Panc1 (cell line): ENCODE results near the gene TNRC6B. TPM values are rescaled to one million over a fixed set of nuclear protein-coding genes. Genes with fewer than 3 reads are reported as not detected.

Source experiments
- ATAC-seq: fragments of 200-7000 bp; cut with Tn5 transposase; 2 replicates; pipeline ENCODE4 v1.9.1; 2020; ENCODE audit warnings: mild to moderate bottlenecking, moderate library complexity
- BruUV-seq: library from RNA; stranded (reverse); fragments of 400-500 nt; replicated peaks from 2 replicates; lab custom pipeline; 2021; lab: Mats Ljungman, UMichigan
- CTCF ChIA-PET: fragments of 300-600 bp; sonication (Branson Sonifier 250); formaldehyde crosslinking; loops from one replicate; lab custom pipeline; 2022; ENCODE audit warnings: antibody characterized with exemption; lab: Charles Lee
- POLR2A ChIA-PET: fragments of 300-600 bp; sonication (Branson Sonifier 250); formaldehyde crosslinking; loops from one replicate; lab custom pipeline; 2022; ENCODE audit warnings: antibody characterized with exemption; lab: Charles Lee
- DNase-seq: peaks from one replicate; pipeline ENCODE4 v3.0.0-alpha.2; 2010; ENCODE audit warnings: low read depth, low spot score
- H3K27ac ChIP-seq: 2 replicates; pipeline ENCODE4 v1.5.1; 2011; ENCODE audit warnings: mild to moderate bottlenecking, low read length, inconsistent platforms
- H3K27me3 ChIP-seq: fragments of 200-500 bp; sonication (Bioruptor generic); 2 replicates; pipeline ENCODE4 v1.6.0; 2014; ENCODE audit warnings: low read length, inconsistent platforms; ENCODE audit not compliant: control insufficient read depth, insufficient read depth
- H3K36me3 ChIP-seq: fragments of 200-500 bp; sonication (Bioruptor generic); 2 replicates; pipeline ENCODE4 v1.5.1; 2014; ENCODE audit warnings: inconsistent platforms, mild to moderate bottlenecking, low read length, moderate library complexity; ENCODE audit not compliant: control insufficient read depth, insufficient read depth
- H3K4me1 ChIP-seq: 2 replicates; pipeline ENCODE4 v1.5.1; 2011; ENCODE audit warnings: inconsistent platforms, mild to moderate bottlenecking, low read length, moderate library complexity; ENCODE audit not compliant: control insufficient read depth, insufficient read depth
- H3K4me3 ChIP-seq, 2 experiments: 2 replicates each; pipeline ENCODE4 v1.5.1; 2011 to 2012; ENCODE audit warnings: low read depth in 2 of 2, low read length in 2 of 2, mild to moderate bottlenecking in 2 of 2, inconsistent platforms in 1 of 2, moderate library complexity in 1 of 2
- H3K9me3 ChIP-seq: fragments of 200-500 bp; sonication (Bioruptor generic); 2 replicates; pipeline ENCODE4 v1.5.1; 2014; ENCODE audit warnings: low read depth, mild to moderate bottlenecking, inconsistent platforms, low read length, moderate library complexity; ENCODE audit not compliant: control insufficient read depth, insufficient read depth
- CTCF ChIP-seq: fragments of 450-650 bp; IDR thresholded peaks from 2 replicates; pipeline ENCODE4 v1.5.1; 2017; ENCODE audit warnings: mild to moderate bottlenecking
- REST ChIP-seq, 2 experiments: IDR thresholded peaks; 2 replicates each; pipeline ENCODE4 v1.6.1; 2011 to 2012; ENCODE audit warnings: low read depth in 2 of 2, control low read depth in 1 of 2, low read length in 1 of 2, mild to moderate bottlenecking in 1 of 2, moderate library complexity in 1 of 2; ENCODE audit not compliant: insufficient read depth in 1 of 2
- SIN3A ChIP-seq: IDR thresholded peaks from 2 replicates; pipeline ENCODE4 v1.6.1; 2012; ENCODE audit warnings: low read depth, mild to moderate bottlenecking, low read length, moderate library complexity, borderline replicate concordance; ENCODE audit not compliant: insufficient read depth
- in situ Hi-C: cut with HindIII; loops from 2 replicates; pipeline ENCODE4 v1.10.0; 2016; ENCODE audit warnings: low sequenced_read_pairs, low pct_unique_long_range_greater_than_20kb
- intact Hi-C: fragments of 100-400 bp; cut with micrococcal nuclease; formaldehyde crosslinking; loops from one replicate; pipeline ENCODE4 v1.10.0; 2022; ENCODE audit not compliant: unreplicated experiment
- total RNA-seq: library from RNA; stranded (reverse); gene quantifications from one replicate; pipeline ENCODE4 v1.2.1, GENCODE V29; 2021; ENCODE audit not compliant: unreplicated experiment

TNRC6B gene
- total RNA-seq, 1 experiment from 2014 or later = 30.7 TPM

- peaks cover 6% of the 10 kb centered on the region for H3K4me1 ChIP-seq
- H3K9me3 ChIP-seq = no peaks in the 10 kb centered on the region
- H3K27ac ChIP-seq = no peak overlapping the region
- TF ChIP-seq REST (IDR thresholded peaks at IDR 0.05; ENCODE audit: insufficient read depth in 1 of 2, low read depth in 2 of 2, low read length in 1 of 2) (no peak), CTCF (no peak)
- no peak overlapping the region for H3K4me3 ChIP-seq
- intact Hi-C loops = no loop called here
- DNase-seq (no peak), ATAC-seq (no peak)
- no peaks in the 10 kb centered on the region for H3K27me3 ChIP-seq
- ChIA-PET POLR2A (no interaction called here), CTCF (interaction anchor here (0.7 kb wide), 1 partner anchor 18 kb away, joined by 3 read pairs; no protein-coding TSS in a partner anchor)
- BruUV-seq = no TSS peak
- no peaks in the 10 kb centered on the region; the same call in 1 of the 2 replicates for H3K36me3 ChIP-seq
- in situ Hi-C loops = no loop called here
These were observed 23.2 kb downstream of the TNRC6B start for GRCh38 chr22:40200795-40201530.

- Histone ChIP-seq H3K27me3 (no peaks in the 10 kb centered on the region), H3K36me3 (no peaks in the 10 kb centered on the region; the same call in 1 of the 2 replicates), H3K4me1 (no peaks in the 10 kb centered on the region), H3K27ac (no peak overlapping the region), H3K4me3 (no peak overlapping the region), H3K9me3 (no peaks in the 10 kb centered on the region)
- ATAC-seq (no peak), DNase-seq (no peak)
- in situ Hi-C loops (no loop called here), intact Hi-C loops (no loop called here)
- BruUV-seq = no TSS peak
- CTCF ChIA-PET = no interaction called here
- no peak for TF ChIP-seq SIN3A
- no peak for TF ChIP-seq REST (IDR thresholded peaks at IDR 0.05; ENCODE audit: insufficient read depth in 1 of 2, low read depth in 2 of 2, low read length in 1 of 2)
- POLR2A ChIA-PET = no interaction called here
These were observed 24.7 kb downstream of the TNRC6B start for GRCh38 chr22:40202225-40202944.
